Measurements from ENCODE around the gene AEBP1. TPM values are rescaled to one million over a fixed set of nuclear protein-coding genes. Genes with fewer than 3 reads are reported as not detected.

Gene AEBP1
- total RNA-seq, 4 donors from 2014 or later: 38.9 to 151 (median 57.6) TPM

DNA sequence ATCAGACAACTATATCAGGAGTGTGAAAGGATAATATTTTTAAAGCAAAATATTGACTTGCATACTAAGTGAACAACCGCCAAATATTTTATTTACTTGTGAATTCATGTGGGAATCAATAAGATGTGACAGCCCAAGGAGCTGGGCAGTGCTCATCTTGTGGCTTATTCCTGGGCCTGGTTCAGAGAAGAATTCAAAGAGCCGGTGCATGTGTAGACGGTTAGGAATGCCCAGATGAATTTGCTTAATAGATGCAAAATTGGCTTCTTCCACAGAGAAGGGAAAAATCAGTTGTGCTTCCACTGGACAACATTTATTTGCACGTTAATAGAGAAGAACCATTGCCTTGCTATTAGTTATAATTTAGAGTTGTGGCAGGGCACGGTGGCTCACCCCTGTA, 32.6 kb downstream of the AEBP1 start:
- H3K36me3 ChIP-seq: no peaks in the 10 kb centered on the region
- no peak overlapping the region for H3K4me3 ChIP-seq (replicated peaks in 1 of 3)
- H3K4me1 ChIP-seq: peaks cover 8 to 9% of the 10 kb centered on the region in 2 donors
- WGBS, 2 donors: 90 to 94% methylated on average over 5 of the region's 5 CpGs
- no peaks in the 10 kb centered on the region for H3K9me3 ChIP-seq
- intact Hi-C loops (cut with DNase I): no loop called here
- no peak for DNase-seq
- no peak overlapping the region for H3K27ac ChIP-seq
- no peaks in the 10 kb centered on the region for H3K27me3 ChIP-seq
- TF ChIP-seq, protein P1, sequence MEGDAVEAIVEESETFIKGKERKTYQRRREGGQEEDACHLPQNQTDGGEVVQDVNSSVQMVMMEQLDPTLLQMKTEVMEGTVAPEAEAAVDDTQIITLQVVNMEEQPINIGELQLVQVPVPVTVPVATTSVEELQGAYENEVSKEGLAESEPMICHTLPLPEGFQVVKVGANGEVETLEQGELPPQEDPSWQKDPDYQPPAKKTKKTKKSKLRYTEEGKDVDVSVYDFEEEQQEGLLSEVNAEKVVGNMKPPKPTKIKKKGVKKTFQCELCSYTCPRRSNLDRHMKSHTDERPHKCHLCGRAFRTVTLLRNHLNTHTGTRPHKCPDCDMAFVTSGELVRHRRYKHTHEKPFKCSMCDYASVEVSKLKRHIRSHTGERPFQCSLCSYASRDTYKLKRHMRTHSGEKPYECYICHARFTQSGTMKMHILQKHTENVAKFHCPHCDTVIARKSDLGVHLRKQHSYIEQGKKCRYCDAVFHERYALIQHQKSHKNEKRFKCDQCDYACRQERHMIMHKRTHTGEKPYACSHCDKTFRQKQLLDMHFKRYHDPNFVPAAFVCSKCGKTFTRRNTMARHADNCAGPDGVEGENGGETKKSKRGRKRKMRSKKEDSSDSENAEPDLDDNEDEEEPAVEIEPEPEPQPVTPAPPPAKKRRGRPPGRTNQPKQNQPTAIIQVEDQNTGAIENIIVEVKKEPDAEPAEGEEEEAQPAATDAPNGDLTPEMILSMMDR (IDR thresholded peaks at IDR 0.05): no peak
- no peak for TF ChIP-seq POLR2A (IDR thresholded peaks at IDR 0.05)

DNA sequence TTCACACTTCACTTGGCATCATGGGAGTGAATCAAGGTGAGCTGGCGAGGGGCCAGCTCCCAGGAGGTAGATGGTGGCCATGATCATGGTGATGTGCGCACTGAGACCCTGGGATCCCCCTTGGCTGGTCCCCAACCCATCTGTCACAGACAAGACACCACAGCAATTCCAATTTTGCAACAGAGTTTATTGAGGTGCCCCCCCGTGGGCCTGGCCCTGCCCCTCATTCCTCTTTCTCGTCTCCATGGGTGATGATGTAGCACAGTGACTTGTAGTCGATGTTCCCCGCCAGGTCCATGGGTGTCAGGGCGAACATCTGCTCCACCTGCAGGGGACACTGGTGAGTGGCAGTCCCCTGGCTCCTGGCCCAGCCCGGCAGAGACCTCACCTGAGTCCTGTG, 34.6 kb downstream of the AEBP1 start:
- Histone ChIP-seq H3K4me3 (replicated peaks in 1 of 3) (no peak overlapping the region), H3K27ac (no peak overlapping the region), H3K27me3 (no peaks in the 10 kb centered on the region), H3K4me1 (peaks cover 8 to 9% of the 10 kb centered on the region in 2 donors), H3K9me3 (no peaks in the 10 kb centered on the region), H3K36me3 (no peaks in the 10 kb centered on the region)
- intact Hi-C loops (cut with DNase I): no loop called here
- DNase-seq: no peak
- TF ChIP-seq, protein P1 (IDR thresholded peaks at IDR 0.05): no peak
- no peak for TF ChIP-seq POLR2A (IDR thresholded peaks at IDR 0.05)
- WGBS, 2 donors: 78 to 90% methylated on average over 8 of the region's 8 CpGs

DNA sequence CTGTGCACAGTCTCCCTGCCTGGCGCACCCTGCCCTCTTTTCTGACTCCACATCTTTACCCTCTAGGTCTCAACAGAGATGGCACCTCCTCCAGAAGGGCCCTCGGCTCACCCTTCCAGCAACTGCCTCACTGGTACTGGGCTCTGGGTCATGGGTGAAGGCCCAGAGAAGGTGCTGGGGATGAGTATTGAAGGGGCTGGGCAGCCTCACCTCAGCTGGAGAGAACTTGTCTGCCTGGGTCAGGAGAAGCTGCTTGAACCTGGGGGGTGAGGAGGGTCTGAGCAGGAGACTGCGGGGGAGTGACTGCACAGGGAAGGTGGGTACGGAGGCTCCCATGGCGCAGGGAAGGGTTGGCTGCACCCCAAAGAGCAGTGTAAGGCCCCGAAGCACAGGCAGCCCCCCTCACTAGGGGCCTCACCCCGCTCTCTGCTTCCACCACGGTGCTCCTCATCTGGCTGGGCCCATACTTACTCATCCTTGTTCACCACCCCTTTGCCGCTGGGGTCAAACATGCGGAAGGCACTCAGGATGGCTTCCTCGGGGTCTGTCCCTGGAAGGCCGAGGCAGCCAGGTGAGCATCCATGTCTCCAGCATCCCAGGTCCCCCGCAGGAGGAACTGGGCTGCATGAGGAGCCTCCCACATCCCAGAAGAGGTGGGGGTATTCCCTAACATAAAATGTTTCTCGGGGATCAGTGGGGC, 35.3 kb downstream of the AEBP1 start:
- TF ChIP-seq, protein P1 (IDR thresholded peaks at IDR 0.05): no peak
- no peak for TF ChIP-seq POLR2A (IDR thresholded peaks at IDR 0.05)
- intact Hi-C loops (cut with DNase I): no loop called here
- H3K27ac ChIP-seq: no peak overlapping the region
- H3K36me3 ChIP-seq: no peaks in the 10 kb centered on the region
- no peaks in the 10 kb centered on the region for H3K27me3 ChIP-seq
- no peaks in the 10 kb centered on the region for H3K9me3 ChIP-seq
- WGBS, 2 donors: 88 to 93% methylated on average over 11 to 13 of the region's 14 CpGs
- H3K4me3 ChIP-seq (replicated peaks in 1 of 3): no peak overlapping the region
- DNase-seq: no peak
- peaks cover 8 to 9% of the 10 kb centered on the region in 2 donors for H3K4me1 ChIP-seq

DNA sequence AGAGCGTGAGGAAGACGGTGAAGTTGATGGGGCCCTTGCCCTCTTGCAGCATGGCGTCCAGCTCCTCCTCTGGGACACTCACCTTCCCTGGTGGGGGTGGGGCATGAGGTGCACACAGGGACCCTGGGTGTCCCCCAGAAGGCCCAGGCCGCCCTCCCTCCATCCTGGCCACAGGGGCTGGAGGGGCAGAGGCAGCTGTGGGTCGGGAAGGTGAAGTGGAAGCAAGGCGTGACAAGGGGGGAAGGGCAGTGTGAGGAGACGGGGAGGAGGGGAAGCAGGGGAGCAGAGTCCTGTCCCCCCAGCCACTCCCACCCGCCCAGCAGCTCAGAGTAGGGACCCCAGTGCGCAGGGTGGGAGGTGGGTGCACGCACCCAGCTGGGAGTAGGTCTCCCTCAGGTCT, 36.2 kb downstream of the AEBP1 start:
- H3K27me3 ChIP-seq: no peaks in the 10 kb centered on the region
- intact Hi-C loops (cut with DNase I): no loop called here
- H3K4me1 ChIP-seq: peaks cover 5 to 7% of the 10 kb centered on the region in 2 donors
- 84 to 90% methylated on average over 10 of the region's 10 CpGs for WGBS, 2 donors
- no peaks in the 10 kb centered on the region for H3K9me3 ChIP-seq
- no peak overlapping the region for H3K27ac ChIP-seq
- H3K36me3 ChIP-seq: no peaks in the 10 kb centered on the region
- TF ChIP-seq, protein P1 (IDR thresholded peaks at IDR 0.05): no peak
- no peak for TF ChIP-seq POLR2A (IDR thresholded peaks at IDR 0.05)
- H3K4me3 ChIP-seq (replicated peaks in 1 of 3): no peak overlapping the region
- DNase-seq: no peak

- H3K9me3 ChIP-seq: no peaks in the 10 kb centered on the region
- no peaks in the 10 kb centered on the region for H3K27me3 ChIP-seq
- TF ChIP-seq POLR2A (IDR thresholded peaks at IDR 0.05): no peak
- TF ChIP-seq, protein P1 (IDR thresholded peaks at IDR 0.05): no peak
- H3K27ac ChIP-seq: no peak within 1 kb of the TSS
- no peak within 1 kb of the TSS for H3K4me3 ChIP-seq (replicated peaks in 1 of 3)
- H3K36me3 ChIP-seq: no peaks in the 10 kb centered on the region
- 70 to 80% methylated on average over 5 of the region's 6 CpGs for WGBS, 2 donors
- H3K4me1 ChIP-seq: peaks cover 8 to 12% of the 10 kb centered on the region in 2 donors
- DNase-seq: no peak
- intact Hi-C loops (cut with DNase I): no loop called here
Measured at GRCh38 chr7:44141221-44141850, 37.2 kb downstream of the AEBP1 start, which contains the start of gene MYL7. Gene MYL7, minus strand, starts transcription at chr7:44141332. Its CDS starts 27 bp downstream, at chr7:44141305.
